Measurements from ENCODE around the gene EED. TPM values are rescaled to one million over a fixed set of nuclear protein-coding genes. Genes with fewer than 3 reads are reported as not detected.
"Not testable (repeated sequence)": the region's sequence is repeated elsewhere in the genome, so short reads cannot be mapped to it uniquely, and the experiment has no call there.

EED gene
- total and polyA plus RNA-seq, 8 donors = 5.1 to 14.0 (median 8.9) TPM

GRCh38 chr11:86302092-86302793 lies 57.7 kb downstream of the EED start, which contains the start of gene HIKESHI:
HIKESHI (plus strand) TSS chr11:86302240; CDS start chr11:86302449, 209 bp downstream.
- FAIRE-seq (peak; percentile 91), DNase-seq (peak; percentile 97 to 100 (median 100)), ATAC-seq (peak; percentile 100)
- no peaks in the 10 kb centered on the region for H3K36me3 ChIP-seq
- TF ChIP-seq CTCF (IDR thresholded peaks at IDR 0.05) = no peak
- H3K4me3 ChIP-seq = peak within 1 kb of the TSS; percentile 69 to 91 (median 79)
- 0% methylated on average over 30 of the region's 30 CpGs for WGBS, 2 donors
- H3K27ac ChIP-seq = peak within 1 kb of the TSS; percentile 25 to 83 (median 64)
- peaks cover 0 to 9% (median 7%) of the 10 kb centered on the region in 3 donors for H3K4me1 ChIP-seq
- H3K27me3 ChIP-seq = no peaks in the 10 kb centered on the region
- intact Hi-C loops (cut with DNase I) = no loop called here
- H3K9me3 ChIP-seq = no peaks in the 10 kb centered on the region

DNA sequence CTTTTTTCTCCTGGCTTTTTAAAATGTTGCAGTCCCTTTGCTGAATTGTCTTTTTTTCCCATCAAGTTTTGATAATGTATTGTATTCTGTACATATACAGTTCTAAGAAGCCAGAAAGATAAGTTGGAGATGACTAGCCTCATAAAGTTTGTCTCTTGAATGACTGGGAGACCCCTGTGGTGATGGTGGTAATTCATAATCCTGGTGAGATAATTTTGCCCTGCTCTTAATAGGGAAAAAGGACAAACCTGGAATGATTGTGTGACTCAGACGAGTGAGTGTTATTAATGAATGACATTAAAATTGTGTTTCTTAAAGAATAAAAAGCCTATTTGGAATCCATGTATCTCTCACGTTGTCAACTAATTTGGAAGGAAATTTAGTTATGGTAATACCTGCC lies 58.7 kb downstream of the EED start:
- FAIRE-seq (no peak), DNase-seq (no peak), ATAC-seq (no peak)
- Histone ChIP-seq H3K36me3 (no peaks in the 10 kb centered on the region), H3K4me1 (peaks cover 0 to 9% (median 7%) of the 10 kb centered on the region in 3 donors), H3K27me3 (no peaks in the 10 kb centered on the region), H3K4me3 (peak overlapping the region in 3 of 4 donors; percentile 69 to 86 (median 72)), H3K9me3 (no peaks in the 10 kb centered on the region), H3K27ac (no peak overlapping the region)
- 56 to 66% methylated on average over 2 of the region's 2 CpGs for WGBS, 2 donors
- intact Hi-C loops (cut with DNase I) = no loop called here
- TF ChIP-seq CTCF (IDR thresholded peaks at IDR 0.05) = no peak

GRCh38 chr11:86308710-86309109 lies 64.2 kb downstream of the EED start:
- 76 to 80% methylated on average over 1 to 3 of the region's 4 CpGs for WGBS, 2 donors
- H3K9me3 ChIP-seq; H3K4me1 ChIP-seq; FAIRE-seq; H3K36me3 ChIP-seq; H3K27me3 ChIP-seq; H3K4me3 ChIP-seq; DNase-seq; ATAC-seq; intact Hi-C loops (cut with DNase I); H3K27ac ChIP-seq: not testable (repeated sequence)

GRCh38 chr11:86313793-86314192 lies 69.2 kb downstream of the EED start:
- FAIRE-seq (no peak), ATAC-seq (no peak)

DNA sequence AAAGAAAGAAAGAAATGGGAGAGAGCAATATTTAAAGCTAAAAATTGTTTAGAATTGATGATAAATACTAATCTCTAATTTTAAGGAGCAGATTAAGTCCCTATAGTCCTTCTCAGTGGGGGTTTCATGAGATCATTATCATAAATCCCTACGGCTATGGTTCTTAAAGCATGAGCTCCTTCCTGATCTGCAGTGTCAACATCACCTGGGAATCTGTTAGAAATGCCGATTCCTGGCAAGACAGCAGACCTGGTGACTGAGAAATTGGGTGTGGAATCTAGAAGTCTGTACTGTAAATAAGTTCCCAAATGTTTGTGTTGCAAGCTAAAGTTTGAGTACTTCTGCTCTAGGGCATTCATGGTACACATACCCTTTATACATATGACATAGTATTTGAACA lies 70.1 kb downstream of the EED start:
- no peak for TF ChIP-seq CTCF (IDR thresholded peaks at IDR 0.05)
- Histone ChIP-seq H3K36me3 (no peaks in the 10 kb centered on the region), H3K27me3 (no peaks in the 10 kb centered on the region), H3K27ac (no peak overlapping the region), H3K4me1 (no peaks in the 10 kb centered on the region), H3K4me3 (no peak overlapping the region), H3K9me3 (no peaks in the 10 kb centered on the region)
- FAIRE-seq (no peak), DNase-seq (no peak), ATAC-seq (no peak)
- intact Hi-C loops (cut with DNase I) = no loop called here
- 73 to 80% methylated on average over 2 of the region's 2 CpGs for WGBS, 2 donors

More at GRCh38 chr11:86313793-86314192, 69.2 kb downstream of the EED start:
- no peak overlapping the region for H3K27ac ChIP-seq
- H3K4me1 ChIP-seq = no peaks in the 10 kb centered on the region
- WGBS, 2 donors = 90 to 95% methylated on average over 2 of the region's 2 CpGs
- no peaks in the 10 kb centered on the region for H3K9me3 ChIP-seq
- H3K36me3 ChIP-seq = no peaks in the 10 kb centered on the region
- H3K4me3 ChIP-seq = no peak overlapping the region
- intact Hi-C loops (cut with DNase I) = no loop called here
- no peak for DNase-seq
- no peak for TF ChIP-seq CTCF (IDR thresholded peaks at IDR 0.05)
- no peaks in the 10 kb centered on the region for H3K27me3 ChIP-seq

Other genes starting within 250 kb of the EED start
- gene PICALM, start 175.7 kb upstream of the EED start, total RNA-seq = 10 to 100 TPM; 34.5 to 90.9 (median 58.1) TPM
- 10 to 100 TPM; 23.3 to 48.1 TPM for gene PICALM, start 175.7 kb upstream of the EED start, polyA plus RNA-seq
- gene HIKESHI, start 57.5 kb downstream of the EED start, total RNA-seq = 10 to 100 TPM in 4 of 6 donors, 1 to 10 TPM in 2; 7.8 to 14.4 (median 10.5) TPM
- 10 to 100 TPM; 13.2 to 22.5 TPM for gene HIKESHI, start 57.5 kb downstream of the EED start, polyA plus RNA-seq
- gene CCDC81, start 130.1 kb downstream of the EED start, total RNA-seq = under 1 TPM in 5 of 6 donors, not detected in 1; 0.09 to 0.43 (median 0.28) TPM
- under 1 TPM; 0.76 to 0.77 TPM for gene CCDC81, start 130.1 kb downstream of the EED start, polyA plus RNA-seq